Activated CD8-positive, alpha-beta memory T cell treated with anti-CD3 and anti-CD28 coated beads, Interleukin-2, amount 50 U/mL, for 4 hours (primary cell): ENCODE results near the gene ZDHHC11.
"Not testable (repeated sequence)": the region's sequence is repeated elsewhere in the genome, so short reads cannot be mapped to it uniquely, and the experiment has no call there.

ENCODE experiments used
- DNase-seq: peaks from one replicate; pipeline ENCODE4 v3.0.0-alpha.2; 2020

Gene ZDHHC11

DNA sequence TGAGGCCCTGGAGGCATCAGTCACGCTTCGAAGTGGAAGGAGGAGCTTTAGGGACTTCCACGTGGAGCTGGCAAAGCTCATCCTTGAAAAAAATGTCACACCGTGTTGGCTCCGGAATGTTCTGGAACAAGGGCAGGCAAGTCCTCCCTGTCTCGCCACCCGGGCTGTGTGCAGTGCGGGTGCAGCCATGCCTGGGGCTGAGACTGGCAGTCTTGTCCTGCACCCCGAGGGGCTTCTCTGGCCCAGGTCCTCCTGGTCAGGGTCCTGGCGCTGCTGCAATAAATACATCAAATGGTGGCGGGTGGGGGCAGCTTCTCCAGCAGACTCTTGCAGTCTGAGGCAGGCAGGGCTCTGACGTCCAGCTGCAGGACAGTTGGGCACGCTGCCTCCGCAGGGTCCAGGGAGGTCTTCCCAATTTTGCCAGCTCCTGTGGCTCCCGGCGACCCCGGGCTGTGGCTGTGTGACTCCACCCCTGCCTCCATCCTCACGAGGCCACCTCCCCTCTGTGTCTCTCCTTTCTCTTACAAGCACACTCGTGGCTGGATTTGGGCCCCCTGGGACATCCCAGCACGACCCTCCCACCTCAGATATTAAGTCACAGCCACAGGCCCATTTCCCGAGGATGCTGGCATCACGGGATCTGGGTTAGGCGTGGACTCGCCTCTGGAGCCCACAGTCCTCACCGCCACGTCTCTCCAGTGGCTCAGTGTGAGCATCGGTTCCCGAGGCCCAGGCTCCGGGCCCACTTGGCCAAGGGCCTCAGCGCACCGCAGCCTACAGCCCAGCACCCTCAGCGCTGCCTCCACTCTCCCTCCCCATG lies 8.2 kb downstream of the ZDHHC11 start:
- peak; percentile 11 for DNase-seq

DNA sequence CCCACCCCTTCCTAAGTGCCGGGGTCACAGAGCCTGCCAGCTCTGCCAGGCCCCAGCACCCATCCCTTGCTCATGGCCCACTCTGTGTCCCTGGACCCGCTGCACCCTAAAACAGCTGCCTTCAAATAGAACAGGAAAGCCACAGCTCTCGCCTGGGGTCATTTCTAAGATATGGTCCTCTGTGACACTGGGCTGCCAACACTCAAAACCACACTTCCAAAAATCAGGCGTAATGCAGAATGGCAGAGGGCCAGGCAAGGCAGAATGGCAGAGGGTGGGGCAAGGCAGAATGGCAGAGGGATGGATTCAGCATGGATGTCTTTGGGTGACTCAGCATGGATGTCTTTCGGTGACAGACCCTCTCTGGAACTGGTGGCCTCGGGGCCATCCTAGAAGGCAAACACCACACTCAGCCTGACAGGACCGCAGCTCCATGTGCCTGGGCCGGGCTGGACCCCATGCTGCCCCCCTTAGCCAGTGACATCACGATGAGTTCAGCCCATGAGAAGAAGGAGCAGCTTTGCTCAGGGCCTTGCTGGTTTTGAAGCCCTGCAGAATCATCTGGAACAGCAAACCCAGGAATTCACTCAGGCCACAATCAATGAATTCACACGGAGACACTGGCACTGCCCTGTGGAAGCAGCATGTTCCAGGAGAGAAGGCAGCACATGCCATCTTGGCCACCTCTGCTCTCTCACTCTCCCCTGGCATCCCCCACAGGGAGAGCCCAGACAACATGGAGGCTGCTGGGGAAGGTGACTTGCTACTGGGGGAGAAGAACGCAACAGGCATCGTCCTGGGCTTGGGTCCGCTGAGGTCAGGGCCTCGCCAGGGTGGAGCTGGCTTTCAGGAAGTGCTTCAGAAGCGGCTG lies 9.0 kb downstream of the ZDHHC11 start:
- peak; percentile 9 for DNase-seq

DNA sequence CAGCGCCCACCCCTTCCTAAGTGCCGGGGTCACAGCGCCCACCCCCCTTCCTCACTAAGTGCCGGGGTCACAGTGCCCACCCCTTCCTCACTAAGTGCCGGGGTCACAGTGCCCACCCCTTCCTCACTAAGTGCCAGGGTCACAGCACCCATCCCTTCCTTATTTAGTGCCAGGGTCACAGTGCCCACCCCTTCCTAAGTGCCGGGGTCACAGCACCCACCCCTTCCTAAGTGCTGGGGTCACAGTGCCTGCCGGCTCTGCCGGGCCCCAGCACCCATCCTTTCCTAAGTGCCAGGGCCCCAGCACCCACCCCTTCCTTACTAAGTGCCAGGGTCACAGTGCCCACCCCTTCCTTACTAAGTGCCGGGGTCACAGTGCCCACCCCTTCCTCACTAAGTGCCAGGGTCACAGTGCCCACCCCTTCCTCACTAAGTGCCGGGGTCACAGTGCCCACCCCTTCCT lies 9.8 kb downstream of the ZDHHC11 start:
- DNase-seq = not testable (repeated sequence)

DNA sequence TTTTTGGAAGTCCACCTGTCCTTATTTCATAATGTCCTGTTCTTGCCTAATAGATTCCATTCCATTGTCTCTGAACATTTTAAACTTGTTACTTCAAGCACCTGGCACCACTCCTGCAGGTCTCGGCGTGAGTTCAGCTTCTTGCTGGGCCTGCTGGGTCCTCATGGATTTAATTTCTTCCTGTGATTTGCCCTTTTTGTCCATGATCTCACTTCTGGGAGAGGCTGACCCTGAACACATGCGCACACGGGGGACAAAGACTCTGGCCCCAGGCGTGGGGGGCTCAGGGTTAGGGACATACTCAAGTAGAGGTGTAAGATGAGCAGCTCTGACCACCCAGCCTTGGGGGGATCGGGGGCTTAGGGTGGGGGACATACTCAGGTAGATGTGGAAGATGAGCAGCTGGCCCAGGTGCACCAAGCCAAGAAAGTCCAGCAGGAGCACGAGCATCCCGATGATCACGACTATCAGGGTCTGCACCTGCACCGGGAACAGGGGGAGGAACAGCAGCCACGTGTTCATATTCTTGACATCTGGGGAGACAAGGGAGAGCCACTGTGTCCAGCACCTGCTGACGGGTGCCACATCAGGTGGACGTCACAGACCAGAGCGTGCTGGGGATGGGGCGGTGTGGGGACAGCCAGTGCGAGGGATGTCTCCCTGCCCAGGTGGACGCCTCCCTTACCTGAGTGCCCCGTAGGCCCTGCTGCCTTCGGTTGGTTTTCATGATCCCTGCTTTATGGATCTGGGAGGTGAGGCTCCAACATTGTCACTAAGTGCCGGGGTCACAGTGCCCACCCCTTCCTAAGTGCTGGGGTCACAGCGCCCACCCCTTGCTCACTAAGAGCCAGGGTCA lies 10.4 kb downstream of the ZDHHC11 start:
- DNase-seq = peak; percentile 13

GRCh38 chr5:838431-838851 lies 12.3 kb downstream of the ZDHHC11 start:
- DNase-seq = not testable (repeated sequence)

DNA sequence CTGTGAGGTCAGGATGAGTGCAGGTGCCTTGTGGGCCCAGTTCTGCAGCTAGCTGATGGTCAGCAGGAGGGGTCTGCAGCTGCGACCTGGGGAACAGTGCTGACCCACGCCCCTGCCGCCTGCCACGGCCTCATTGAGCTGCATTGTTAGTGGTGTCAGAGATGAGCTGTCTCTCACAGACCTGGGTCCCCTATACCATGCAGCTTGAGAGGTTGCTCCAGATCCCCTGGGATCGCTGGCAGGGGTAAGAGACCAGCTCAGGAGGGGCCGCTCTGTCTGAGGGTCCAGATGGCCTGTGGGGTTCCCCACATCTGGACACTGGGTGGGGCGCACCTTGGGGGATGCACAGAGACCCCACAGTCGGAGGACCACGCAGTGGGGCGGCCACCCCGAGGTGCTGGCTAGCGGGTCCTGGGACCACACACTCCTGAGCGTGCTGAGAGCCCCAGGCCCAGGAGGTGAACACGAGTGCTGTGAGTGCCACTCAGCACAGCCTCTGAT lies 13.1 kb downstream of the ZDHHC11 start:
- not testable (repeated sequence) for DNase-seq

GRCh38 chr5:835933-836612 lies 14.7 kb downstream of the ZDHHC11 start:
- not testable (repeated sequence) for DNase-seq

GRCh38 chr5:834013-834412 lies 16.8 kb downstream of the ZDHHC11 start:
- not testable (repeated sequence) for DNase-seq

DNA sequence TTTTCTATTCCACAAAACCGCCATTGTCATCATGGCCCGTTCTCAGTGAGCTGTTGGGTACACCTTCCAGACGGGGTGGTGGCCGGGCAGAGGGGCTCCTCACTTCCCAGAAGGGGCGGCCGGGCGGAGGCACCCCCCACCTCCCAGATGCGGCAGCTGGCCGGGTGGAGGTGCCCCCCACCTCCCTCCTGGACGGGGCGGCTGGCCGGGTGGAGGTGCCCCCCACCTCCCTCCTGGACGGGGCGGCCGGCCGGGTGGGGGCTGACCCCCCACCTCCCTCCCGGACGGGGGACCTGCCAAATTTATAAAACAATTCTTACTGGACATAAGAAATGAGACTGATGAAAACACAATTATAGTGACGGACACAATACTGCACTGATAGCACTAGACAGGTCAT lies 22.6 kb downstream of the ZDHHC11 start:
- not testable (repeated sequence) for DNase-seq

DNA sequence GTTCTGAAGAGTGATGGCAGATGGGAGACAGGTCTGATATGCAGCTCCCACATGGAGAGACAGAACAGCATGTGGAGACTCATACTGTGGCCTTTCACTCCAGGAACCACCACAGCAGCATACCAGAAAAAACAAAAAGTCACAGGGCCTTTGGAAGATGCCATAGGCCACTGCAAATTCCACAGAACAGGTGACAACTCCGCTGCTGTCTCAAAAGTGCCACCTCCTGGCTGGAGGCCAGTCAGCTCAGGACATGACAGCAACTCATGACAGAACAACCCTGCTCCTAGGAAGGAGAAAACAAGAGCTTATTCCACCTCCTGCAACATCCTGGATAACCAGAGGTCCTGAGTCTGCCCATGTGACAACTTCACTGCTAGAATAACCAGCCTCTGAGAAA lies 25.2 kb downstream of the ZDHHC11 start:
- DNase-seq = not testable (repeated sequence)

GRCh38 chr5:821504-821903 lies 29.3 kb downstream of the ZDHHC11 start:
- DNase-seq = no peak

DNA sequence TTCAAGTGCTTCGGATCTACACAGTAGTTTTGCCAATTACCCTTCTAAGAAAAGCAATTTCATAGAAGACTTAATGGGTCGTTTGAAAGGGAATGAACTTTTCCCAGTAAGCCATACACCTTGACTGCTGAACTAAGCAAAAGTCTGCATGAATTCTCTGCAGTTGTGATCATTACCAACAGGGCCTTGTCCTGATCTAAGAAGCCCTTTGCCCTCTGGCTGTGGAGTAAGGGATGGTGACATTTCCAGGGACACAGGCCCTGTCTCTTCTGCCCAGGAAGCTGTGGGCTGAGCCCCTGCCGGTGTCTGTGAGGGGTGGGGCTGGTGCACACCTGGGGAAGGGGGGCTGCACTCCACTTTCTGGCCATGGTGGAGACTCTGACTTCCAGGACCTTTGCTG lies 30.5 kb downstream of the ZDHHC11 start:
- DNase-seq = no peak

DNA sequence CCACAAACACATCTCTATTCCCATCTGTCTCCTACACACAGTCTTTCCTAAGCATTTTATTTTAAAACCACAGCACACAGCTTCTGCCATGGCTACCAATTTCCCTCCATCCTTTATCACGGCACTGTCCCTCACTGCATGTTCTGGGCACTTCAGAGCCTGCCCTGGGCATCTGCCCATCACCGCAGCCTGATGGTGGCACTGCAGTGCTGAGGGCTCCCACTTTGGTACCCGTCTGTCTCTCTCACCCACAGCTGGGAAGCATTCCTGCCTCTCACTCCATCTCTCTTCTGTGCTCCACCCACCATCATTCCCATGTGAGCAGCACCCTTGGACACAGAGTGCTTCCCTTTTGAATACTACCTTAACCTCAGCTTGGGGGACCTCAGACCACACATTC lies 31.7 kb downstream of the ZDHHC11 start:
- no peak for DNase-seq

DNA sequence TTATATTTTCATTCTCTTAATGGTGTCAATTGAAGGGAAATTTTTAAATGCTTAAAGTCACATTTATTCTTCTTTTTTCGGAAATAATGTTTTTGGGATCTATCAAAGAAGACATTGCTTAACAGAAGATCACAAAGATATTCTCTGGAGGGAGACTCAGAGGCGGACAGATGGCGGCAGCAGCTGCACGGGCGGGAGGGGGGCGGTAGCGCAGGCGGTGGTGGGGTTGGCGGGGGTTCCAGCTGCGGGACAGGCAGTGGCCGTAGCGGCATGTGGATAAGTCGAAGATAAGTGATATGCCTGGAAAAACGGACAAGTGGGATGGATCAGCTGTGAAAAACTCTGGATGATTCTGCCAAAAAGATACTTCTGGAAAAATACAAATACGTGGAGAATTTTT lies 34.6 kb downstream of the ZDHHC11 start:
- DNase-seq = no peak

DNA sequence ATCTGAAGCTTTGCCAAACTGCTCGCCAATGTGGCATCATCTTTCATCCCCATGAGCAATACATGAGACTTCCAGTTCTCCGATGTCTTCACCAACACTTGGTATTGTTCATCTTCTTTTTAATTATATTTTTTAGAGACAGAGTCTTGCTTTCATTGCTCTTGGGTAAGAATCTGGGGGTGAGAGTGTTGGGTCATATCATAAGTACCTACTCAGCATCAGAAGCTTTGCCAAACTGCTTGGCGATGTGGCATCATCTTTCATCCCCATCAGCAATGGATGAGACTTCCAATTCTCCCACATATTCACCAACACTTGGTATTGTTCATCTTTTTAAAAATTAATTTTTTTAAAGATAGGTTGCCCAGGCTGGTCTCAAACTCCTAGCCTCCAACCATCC lies 35.3 kb downstream of the ZDHHC11 start:
- DNase-seq = no peak

DNA sequence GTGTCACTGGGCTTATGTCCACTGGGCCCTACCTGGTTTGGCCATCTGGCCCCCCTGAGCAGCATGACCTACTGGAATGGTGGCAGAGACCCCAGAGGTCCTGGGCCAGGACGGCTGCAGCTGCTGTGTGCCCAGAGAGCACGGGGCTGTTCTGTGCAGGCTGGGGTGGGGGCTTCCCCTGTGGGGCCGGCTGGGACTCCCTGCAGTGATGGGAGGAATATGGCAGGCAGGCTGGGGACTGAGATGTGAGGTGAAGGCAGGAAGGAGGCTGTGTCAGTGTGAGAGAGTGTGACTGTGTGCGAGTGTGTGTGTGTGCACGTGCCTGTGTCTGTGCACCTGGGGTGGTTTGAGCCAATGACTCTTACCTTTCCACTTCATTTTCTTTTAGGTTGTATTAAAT lies 37.2 kb downstream of the ZDHHC11 start:
- DNase-seq = not testable (repeated sequence)

DNA sequence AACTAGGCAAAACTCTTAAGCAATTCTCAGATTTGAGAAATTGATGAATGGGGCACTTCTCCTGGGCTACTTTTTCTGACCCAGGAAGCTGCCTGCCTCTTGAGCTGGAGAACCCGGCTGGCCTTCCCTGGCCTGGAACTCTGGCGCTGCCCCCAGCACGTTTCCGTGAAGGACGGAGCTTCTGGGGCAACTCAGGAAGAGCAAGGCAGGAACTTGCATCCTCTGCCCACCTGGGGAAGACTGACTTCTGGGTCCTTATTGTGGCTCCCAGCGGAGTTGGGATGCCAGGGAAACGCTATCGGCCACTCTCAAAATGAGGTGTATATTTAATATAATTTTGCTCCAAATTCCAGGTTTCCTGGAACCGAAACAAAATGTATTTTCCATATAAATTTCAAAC lies 39.4 kb downstream of the ZDHHC11 start:
- not testable (repeated sequence) for DNase-seq

DNA sequence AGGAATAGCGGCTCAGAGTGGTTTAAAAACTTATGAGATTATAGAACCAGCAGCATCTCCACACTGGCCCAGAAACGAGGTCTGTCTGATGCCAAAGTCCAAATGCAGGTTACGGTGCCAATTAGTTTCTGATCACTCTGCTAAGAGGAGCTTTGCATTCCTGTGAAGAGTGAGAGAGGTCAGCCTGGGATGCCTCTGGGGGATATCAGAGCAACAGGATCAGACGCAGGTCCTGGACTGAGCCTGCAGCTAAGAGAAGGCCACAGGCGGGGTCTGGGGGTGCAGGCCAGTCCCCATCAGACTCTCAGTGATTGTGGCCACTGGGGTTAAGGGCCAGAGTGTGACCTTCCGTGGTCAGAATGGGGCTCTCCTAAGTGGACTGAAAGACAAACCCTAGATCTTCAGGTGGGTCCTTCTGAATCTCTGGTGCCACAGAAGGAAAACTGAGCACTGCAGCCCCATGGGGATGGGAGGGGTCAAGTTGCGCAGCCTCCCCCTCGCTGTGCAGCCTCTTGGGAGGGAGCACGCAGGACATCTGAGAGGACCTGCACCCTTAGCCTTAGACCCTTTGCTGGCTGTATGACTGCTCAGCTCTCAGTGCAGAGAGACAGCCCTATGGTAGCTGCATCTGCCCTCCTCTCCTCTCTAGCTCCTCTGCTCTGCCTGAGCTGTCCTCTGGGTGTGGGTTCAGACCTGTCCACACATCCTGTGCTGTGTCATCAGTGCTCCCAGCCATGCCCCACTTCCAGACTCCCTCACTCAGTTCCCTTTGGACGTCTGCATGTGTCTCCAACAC lies 42.9 kb downstream of the ZDHHC11 start:
- not testable (repeated sequence) for DNase-seq

- no peak for DNase-seq
Measured at GRCh38 chr5:801472-801871, 49.3 kb downstream of the ZDHHC11 start.

DNA sequence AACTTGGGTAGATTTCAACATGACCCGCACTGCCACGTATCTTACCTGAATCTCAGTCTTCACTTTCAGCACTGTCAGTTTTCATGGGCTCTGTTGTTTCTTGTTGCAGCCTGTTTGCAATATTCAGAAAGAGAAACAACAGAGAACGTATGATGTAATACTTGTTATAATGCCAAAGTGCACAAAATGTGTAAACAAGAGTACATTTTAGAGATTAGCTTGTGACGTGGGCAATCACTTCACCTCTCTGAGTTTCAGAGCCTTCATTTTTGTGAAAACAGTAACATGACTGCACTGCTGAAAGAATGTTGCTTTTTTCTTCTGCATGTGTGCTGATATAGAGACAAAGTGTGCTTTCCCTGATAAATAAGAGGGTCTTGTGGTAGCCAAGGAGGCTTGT lies 49.7 kb downstream of the ZDHHC11 start:
- DNase-seq = not testable (repeated sequence)

GRCh38 chr5:798505-799138 lies 52.2 kb downstream of the ZDHHC11 start:
- DNase-seq = not testable (repeated sequence)
